Neuronal stem cell (in vitro differentiated cells): ENCODE measurements around the gene SYNE1.

Experiments used
- DNase-seq: peaks from one replicate; pipeline ENCODE4 v3.0.0-alpha.2; 2013; ENCODE audit warnings: low spot score
- H2AFZ ChIP-seq: one replicate; pipeline ENCODE4 v1.6.1; 2013; ENCODE audit warnings: mild to moderate bottlenecking, low read length, inconsistent platforms
- H2AK5ac ChIP-seq: 2 replicates; pipeline ENCODE4 v1.6.1; 2013; ENCODE audit warnings: low read depth, mild to moderate bottlenecking, inconsistent platforms, low read length, moderate library complexity, mixed read lengths
- H2BK120ac ChIP-seq: 2 replicates; pipeline ENCODE4 v1.6.1; 2013; ENCODE audit warnings: low read depth, mild to moderate bottlenecking, inconsistent platforms, low read length, moderate library complexity, mixed read lengths
- H2BK12ac ChIP-seq: one replicate; pipeline ENCODE4 v1.6.1; 2013; ENCODE audit warnings: low read length, inconsistent platforms
- H2BK15ac ChIP-seq: 2 replicates; pipeline ENCODE4 v1.6.1; 2013; ENCODE audit warnings: mild to moderate bottlenecking, low read length, inconsistent platforms, mixed read lengths
- H2BK5ac ChIP-seq: one replicate; pipeline ENCODE4 v1.6.1; 2013; ENCODE audit warnings: inconsistent platforms, mild to moderate bottlenecking, low read length, moderate library complexity
- H3K14ac ChIP-seq: one replicate; pipeline ENCODE4 v1.6.1; 2013; ENCODE audit warnings: low read length, inconsistent platforms
- H3K18ac ChIP-seq: 2 replicates; pipeline ENCODE4 v1.6.1; 2013; ENCODE audit warnings: low read length, inconsistent platforms
- H3K23ac ChIP-seq: 2 replicates; pipeline ENCODE4 v1.6.1; 2013; ENCODE audit warnings: low read depth, mild to moderate bottlenecking, mixed read lengths, low read length, inconsistent platforms; ENCODE audit not compliant: poor library complexity
- H3K27ac ChIP-seq: replicated peaks from 3 replicates; pipeline ENCODE4 v1.5.1; 2013; ENCODE audit warnings: low read length, inconsistent platforms
- H3K27me3 ChIP-seq, 3 experiments: 2 replicates each; pipeline ENCODE4 v1.6.1; 2013; ENCODE audit warnings: low read length in 3 of 3, mild to moderate bottlenecking in 2 of 3, inconsistent platforms in 1 of 3, low read depth in 1 of 3, mixed read lengths in 1 of 3, moderate library complexity in 1 of 3; ENCODE audit not compliant: control insufficient read depth in 3 of 3, insufficient read depth in 3 of 3
- H3K36me3 ChIP-seq, 2 donors: replicated peaks in 1 of 2; 2 replicates each; pipeline ENCODE4 v1.6.1; 2013; ENCODE audit warnings: low read length in 2 of 2; ENCODE audit not compliant: control insufficient read depth in 2 of 2, insufficient read depth in 2 of 2
- H3K4ac ChIP-seq: 2 replicates; pipeline ENCODE4 v1.6.1; 2013; ENCODE audit warnings: inconsistent platforms, mild to moderate bottlenecking, low read length, moderate library complexity
- H3K4me1 ChIP-seq, 2 donors: 1 replicate in 1 of 2; 2 replicates in 1 of 2; pipeline ENCODE4 v1.6.1; 2013; ENCODE audit warnings: low read length in 2 of 2, low read depth in 1 of 2; ENCODE audit not compliant: control insufficient read depth in 2 of 2, insufficient read depth in 1 of 2
- H3K4me2 ChIP-seq: one replicate; pipeline ENCODE4 v1.6.1; 2013; ENCODE audit warnings: mild to moderate bottlenecking, low read length, inconsistent platforms; ENCODE audit not compliant: insufficient read depth, poor library complexity, severe bottlenecking
- H3K4me3 ChIP-seq, 2 donors: 2 replicates each; pipeline ENCODE4 v1.5.1; 2013; ENCODE audit warnings: low read length in 2 of 2, mild to moderate bottlenecking in 2 of 2, inconsistent platforms in 1 of 2, moderate library complexity in 1 of 2
- H3K79me1 ChIP-seq: one replicate; pipeline ENCODE4 v1.6.1; 2013; ENCODE audit warnings: low read depth, mild to moderate bottlenecking, inconsistent platforms, low read length, moderate library complexity
- H3K9ac ChIP-seq: one replicate; pipeline ENCODE4 v1.6.1; 2013; ENCODE audit warnings: mild to moderate bottlenecking, low read depth, low read length, inconsistent platforms; ENCODE audit not compliant: poor library complexity
- H3K9me3 ChIP-seq, 2 donors: replicated peaks in 1 of 2; 2 replicates each; pipeline versions ENCODE3 to v1.6.1; 2013; ENCODE audit warnings: low read length in 2 of 2, mild to moderate bottlenecking in 2 of 2, inconsistent platforms in 1 of 2, low read depth in 1 of 2, mixed read lengths in 1 of 2, moderate library complexity in 1 of 2; ENCODE audit not compliant: control insufficient read depth in 2 of 2, insufficient read depth in 1 of 2
- H4K8ac ChIP-seq: one replicate; pipeline ENCODE4 v1.6.1; 2013; ENCODE audit warnings: low read depth, mild to moderate bottlenecking, inconsistent platforms, low read length, moderate library complexity
- H4K91ac ChIP-seq: one replicate; pipeline ENCODE4 v1.6.1; 2013; ENCODE audit warnings: low read length, low read depth, mild to moderate bottlenecking, inconsistent platforms; ENCODE audit not compliant: poor library complexity
- WGBS, 2 donors: extraction: QIAGEN DNeasy Blood & Tissue Kit; methylation state at CpG; one replicate each; pipeline ENCODE4 v1.1.7; 2013; ENCODE audit warnings: missing lambda C conversion rate in 2 of 2, mixed read lengths in 1 of 2; ENCODE audit not compliant: insufficient read length in 2 of 2, insufficient replicate concordance in 1 of 2; ENCODE audit errors: extremely low coverage in 2 of 2; 5-methylcytosine and 5-hydroxymethylcytosine counted together

Gene SYNE1

DNA sequence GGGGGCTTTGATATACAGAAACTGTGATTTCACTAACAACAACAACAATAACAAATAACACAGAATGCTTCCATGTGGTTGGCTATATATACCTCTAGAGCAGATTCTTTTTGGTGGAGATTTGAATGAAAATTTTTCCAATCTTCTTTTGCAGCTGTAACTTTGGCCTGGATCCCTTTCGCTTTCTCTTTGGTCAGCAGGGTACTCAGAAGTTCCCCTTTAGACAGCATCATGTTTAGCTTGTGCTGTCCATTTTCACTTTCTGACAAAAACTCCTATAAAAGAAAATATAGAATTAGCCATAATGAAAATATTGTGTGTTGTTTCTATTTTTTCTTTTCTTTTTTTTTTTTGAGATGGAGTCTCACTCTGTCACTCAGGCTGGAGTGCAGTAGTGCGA lies 264.2 kb downstream of the SYNE1 start:
- DNase-seq: no peak
- WGBS, 2 donors: no CpG with 5 or more reads among the region's 2 CpGs
- Histone ChIP-seq H2BK12ac (no peak overlapping the region), H3K9ac (no peak overlapping the region), H3K79me1 (no peaks in the 10 kb centered on the region), H3K9me3 (no peaks in the 10 kb centered on the region), H3K27ac (no peak overlapping the region), H4K8ac (no peak overlapping the region), H2BK5ac (no peak overlapping the region), H2AFZ (no peak overlapping the region), H4K91ac (no peak overlapping the region), H3K36me3 (no peaks in the 10 kb centered on the region), H3K27me3 (no peaks in the 10 kb centered on the region), H3K23ac (no peak overlapping the region), H3K4me1 (peaks cover 6 to 10% of the 10 kb centered on the region in 2 donors), H2BK120ac (no peak overlapping the region), H3K4me3 (no peak overlapping the region), H2AK5ac (no peak overlapping the region), H2BK15ac (no peak overlapping the region), H3K18ac (no peak overlapping the region), H3K4ac (no peak overlapping the region), H3K14ac (no peak overlapping the region), H3K4me2 (no peak overlapping the region)

DNA sequence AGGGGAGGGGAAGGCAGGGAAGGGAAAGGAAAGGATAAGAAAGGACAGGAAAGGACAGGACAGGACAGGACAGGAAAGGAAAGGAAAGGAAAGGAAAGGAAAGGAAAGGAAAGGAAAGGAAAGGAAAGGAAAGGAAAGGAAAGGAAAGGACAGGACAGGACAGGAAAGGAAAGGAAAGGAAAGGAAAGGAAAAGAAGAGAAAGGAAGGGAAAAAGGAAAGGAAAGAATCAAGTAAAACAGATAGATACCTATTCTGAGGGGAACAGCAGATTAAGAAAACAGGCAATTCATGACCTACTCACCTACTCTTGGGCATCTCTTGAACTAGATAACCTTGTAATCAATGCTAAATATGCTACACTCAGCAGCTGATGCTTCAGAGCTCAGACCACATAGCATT lies 265.4 kb downstream of the SYNE1 start:
- H2AFZ ChIP-seq: no peak overlapping the region
- H3K9ac ChIP-seq: no peak overlapping the region
- H3K14ac ChIP-seq: no peak overlapping the region
- H3K4me2 ChIP-seq: no peak overlapping the region
- H3K4me1 ChIP-seq: peaks cover 6 to 10% of the 10 kb centered on the region in 2 donors
- no peaks in the 10 kb centered on the region for H3K36me3 ChIP-seq
- no peaks in the 10 kb centered on the region for H3K27me3 ChIP-seq
- DNase-seq: no peak
- H2BK5ac ChIP-seq: no peak overlapping the region
- H2BK15ac ChIP-seq: no peak overlapping the region
- no peak overlapping the region for H4K91ac ChIP-seq
- H3K23ac ChIP-seq: no peak overlapping the region
- no peak overlapping the region for H3K18ac ChIP-seq
- no peak overlapping the region for H2BK120ac ChIP-seq
- H3K79me1 ChIP-seq: no peaks in the 10 kb centered on the region
- no peak overlapping the region for H3K27ac ChIP-seq
- no peak overlapping the region for H2AK5ac ChIP-seq
- no peak overlapping the region for H2BK12ac ChIP-seq
- no peak overlapping the region for H4K8ac ChIP-seq
- no peak overlapping the region for H3K4me3 ChIP-seq
- H3K9me3 ChIP-seq: no peaks in the 10 kb centered on the region
- H3K4ac ChIP-seq: no peak overlapping the region

DNA sequence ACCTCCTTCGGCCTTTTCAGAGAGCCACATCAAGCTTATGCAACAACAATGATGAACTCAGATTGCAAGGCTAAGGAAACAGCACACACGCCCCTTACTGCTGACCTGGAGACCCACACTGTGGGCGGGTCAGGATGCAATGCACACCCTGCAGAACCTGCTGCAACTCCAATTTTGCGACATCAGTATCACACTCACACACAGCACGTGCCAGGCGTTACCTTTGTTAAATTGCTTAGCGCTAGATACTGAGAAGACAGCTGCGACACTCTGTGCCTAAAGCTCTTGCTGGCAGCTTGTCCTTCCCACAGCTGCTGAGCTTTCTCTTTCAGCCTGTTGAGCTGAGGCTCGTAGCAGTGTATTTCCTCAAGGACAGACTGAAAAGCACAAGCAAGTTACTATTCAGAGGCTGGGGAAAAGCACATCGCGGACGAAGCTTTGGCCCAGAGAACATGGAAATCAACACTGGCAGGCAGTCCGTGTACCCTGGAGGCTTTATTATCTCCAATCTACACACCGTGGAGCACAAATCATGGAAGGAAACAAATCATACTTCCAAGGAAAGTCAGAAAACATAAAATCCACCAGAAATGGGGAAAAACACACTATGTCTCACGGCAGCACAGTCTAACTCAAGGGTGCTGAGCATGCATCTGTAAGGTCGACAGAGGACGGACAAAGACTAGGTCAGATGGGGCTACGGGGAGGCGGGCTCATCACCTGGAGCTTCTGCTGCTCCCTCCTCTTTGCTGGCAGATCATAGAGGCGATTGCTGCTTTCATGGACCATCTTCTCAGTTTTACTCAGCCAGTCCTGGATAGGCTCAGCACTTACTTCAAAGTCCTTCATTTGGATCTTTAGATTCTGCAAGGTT lies 268.2 kb downstream of the SYNE1 start:
- H3K4ac ChIP-seq: no peak overlapping the region
- H2BK120ac ChIP-seq: no peak overlapping the region
- no peak overlapping the region for H3K23ac ChIP-seq
- H3K27me3 ChIP-seq: no peaks in the 10 kb centered on the region
- no peak overlapping the region for H2BK15ac ChIP-seq
- no peak overlapping the region for H3K18ac ChIP-seq
- H4K91ac ChIP-seq: no peak overlapping the region
- no peak overlapping the region for H2AK5ac ChIP-seq
- no peak overlapping the region for H3K4me3 ChIP-seq
- peak overlapping the region; percentile 69 for H2AFZ ChIP-seq
- no peak overlapping the region for H3K4me2 ChIP-seq
- WGBS, 2 donors: no CpG with 5 or more reads among the region's 20 CpGs
- H3K27ac ChIP-seq: no peak overlapping the region
- H4K8ac ChIP-seq: no peak overlapping the region
- no peaks in the 10 kb centered on the region for H3K36me3 ChIP-seq
- no peak for DNase-seq
- H3K9me3 ChIP-seq: no peaks in the 10 kb centered on the region
- H2BK5ac ChIP-seq: no peak overlapping the region
- H3K14ac ChIP-seq: no peak overlapping the region
- H3K4me1 ChIP-seq: peaks cover 6 to 10% of the 10 kb centered on the region in 2 donors
- H3K9ac ChIP-seq: no peak overlapping the region
- no peaks in the 10 kb centered on the region for H3K79me1 ChIP-seq
- no peak overlapping the region for H2BK12ac ChIP-seq

DNA sequence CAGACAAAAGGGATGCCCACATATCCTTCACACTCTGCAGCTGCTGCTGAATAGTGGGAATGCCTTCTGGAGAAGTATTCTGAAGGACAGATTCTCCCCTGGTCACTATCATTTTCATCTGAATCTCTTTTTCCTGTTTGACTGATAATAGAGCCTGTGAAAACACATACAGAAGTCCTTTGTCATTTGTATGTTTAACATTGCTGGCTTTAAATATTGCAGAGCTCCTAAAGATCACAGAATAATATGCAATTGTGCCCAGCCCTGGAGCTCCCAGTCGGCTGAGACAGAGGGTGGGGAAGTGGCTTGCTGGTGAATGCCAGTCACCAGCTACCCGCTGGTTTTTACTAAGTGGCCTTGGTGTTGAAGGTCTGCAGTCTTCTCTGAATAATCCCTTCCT lies 272.3 kb downstream of the SYNE1 start:
- no peaks in the 10 kb centered on the region for H3K36me3 ChIP-seq
- no CpG with 5 or more reads among the region's 2 CpGs for WGBS, 2 donors
- DNase-seq: no peak

More for the DNA sequence above, 272.3 kb downstream of the SYNE1 start:
- Histone ChIP-seq H3K23ac (no peak overlapping the region), H2AFZ (peak overlapping the region; percentile 10), H3K9me3 (no peaks in the 10 kb centered on the region), H3K27ac (no peak overlapping the region), H3K4ac (no peak overlapping the region), H3K27me3 (no peaks in the 10 kb centered on the region), H3K4me1 (peaks cover 10 to 16% of the 10 kb centered on the region in 2 donors), H2AK5ac (no peak overlapping the region), H4K8ac (no peak overlapping the region), H3K18ac (no peak overlapping the region), H2BK120ac (no peak overlapping the region), H4K91ac (no peak overlapping the region), H2BK12ac (no peak overlapping the region), H2BK15ac (no peak overlapping the region), H3K4me3 (no peak overlapping the region), H2BK5ac (no peak overlapping the region), H3K4me2 (no peak overlapping the region), H3K14ac (no peak overlapping the region), H3K79me1 (no peaks in the 10 kb centered on the region), H3K9ac (no peak overlapping the region)
